Liver (tissue), 9 donors: ENCODE data around the gene PHF21B. TPM values are rescaled to one million over a fixed set of nuclear protein-coding genes. Genes with fewer than 3 reads are reported as not detected.

Experiments used
- DNase-seq: peaks from one replicate; pipeline ENCODE4 v3.0.0-alpha.2; 2017; ENCODE audit warnings: low spot score
- H3K27ac ChIP-seq, 2 donors: one replicate each; pipeline ENCODE4 v1.7.0; 2013; ENCODE audit warnings: inconsistent platforms in 2 of 2, low read length in 2 of 2, control low read depth in 1 of 2, low read depth in 1 of 2, mild to moderate bottlenecking in 1 of 2
- H3K27me3 ChIP-seq, 4 donors: one replicate each; pipeline versions ENCODE4 v1.6.1 to v1.7.0; 2013; ENCODE audit warnings: low read length in 3 of 4, inconsistent platforms in 1 of 4, mild to moderate bottlenecking in 1 of 4, moderate library complexity in 1 of 4; ENCODE audit not compliant: control insufficient read depth in 4 of 4, insufficient read depth in 4 of 4
- H3K36me3 ChIP-seq, 4 donors: one replicate each; pipeline versions ENCODE4 v1.6.1 to v1.7.0; 2013; ENCODE audit warnings: low read length in 3 of 4, mild to moderate bottlenecking in 3 of 4, low read depth in 1 of 4, moderate library complexity in 1 of 4; ENCODE audit not compliant: control insufficient read depth in 4 of 4, insufficient read depth in 3 of 4
- H3K4me1 ChIP-seq, 4 donors: one replicate each; pipeline versions ENCODE4 v1.6.1 to v1.7.0; 2013; ENCODE audit warnings: low read length in 3 of 4, mild to moderate bottlenecking in 3 of 4, moderate library complexity in 1 of 4; ENCODE audit not compliant: control insufficient read depth in 4 of 4, insufficient read depth in 4 of 4
- H3K4me3 ChIP-seq, 3 donors: one replicate each; pipeline versions ENCODE4 v1.6.1 to v1.7.0; 2013; ENCODE audit warnings: low read length in 3 of 3, control low read depth in 1 of 3, low read depth in 1 of 3, mild to moderate bottlenecking in 1 of 3
- H3K9ac ChIP-seq, 2 donors: one replicate each; pipeline ENCODE4 v1.7.0; 2013; ENCODE audit warnings: low read length in 2 of 2, mild to moderate bottlenecking in 2 of 2, moderate library complexity in 2 of 2, control low read depth in 1 of 2, low read depth in 1 of 2
- H3K9me3 ChIP-seq, 4 donors: one replicate each; pipeline versions ENCODE4 v1.6.1 to v1.7.0; 2013; ENCODE audit warnings: low read length in 3 of 4; ENCODE audit not compliant: control insufficient read depth in 4 of 4
- CTCF ChIP-seq: fragments of 150-350 bp; IDR thresholded peaks from 2 replicates; pipeline ENCODE4 v1.5.1; 2017; ENCODE audit warnings: improper control_type of control experiment, low read depth, low read length; ENCODE audit not compliant: missing input control
- EGR1 ChIP-seq, 2 donors: IDR thresholded peaks; 2 replicates each; pipeline ENCODE4 v1.6.1; 2016 to 2018; ENCODE audit warnings: antibody characterized with exemption in 2 of 2, low read depth in 2 of 2
- FOXA1 ChIP-seq: IDR thresholded peaks from 2 replicates; pipeline ENCODE4 v1.6.1; 2016; ENCODE audit warnings: antibody characterized with exemption
- FOXA2 ChIP-seq: IDR thresholded peaks from 2 replicates; pipeline ENCODE4 v1.6.1; 2016; ENCODE audit warnings: antibody characterized with exemption
- GABPA ChIP-seq, 2 donors: IDR thresholded peaks in 1 of 2; conservative IDR thresholded peaks in 1 of 2; 2 replicates each; pipeline ENCODE4 v1.6.1; 2016; ENCODE audit warnings: antibody characterized with exemption in 2 of 2, mild to moderate bottlenecking in 1 of 2, moderate library complexity in 1 of 2
- HNF4A ChIP-seq, 2 donors: conservative IDR thresholded peaks; 2 replicates each; pipeline ENCODE4 v1.6.1; 2016; ENCODE audit warnings: antibody characterized with exemption in 2 of 2, mild to moderate bottlenecking in 2 of 2
- JUND ChIP-seq, 2 donors: IDR thresholded peaks; 2 replicates each; pipeline ENCODE4 v1.6.1; 2016; ENCODE audit warnings: antibody characterized with exemption in 2 of 2
- NR2F2 ChIP-seq: IDR thresholded peaks from 2 replicates; pipeline ENCODE4 v1.6.1; 2016; ENCODE audit warnings: antibody characterized with exemption
- RAD21 ChIP-seq, 2 donors: IDR thresholded peaks; 2 replicates each; pipeline ENCODE4 v1.6.1; 2016; ENCODE audit warnings: antibody characterized with exemption in 2 of 2, mild to moderate bottlenecking in 2 of 2
- REST ChIP-seq: IDR thresholded peaks from 2 replicates; pipeline ENCODE4 v1.6.1; 2016; ENCODE audit warnings: antibody characterized with exemption, mild to moderate bottlenecking
- RXRA ChIP-seq, 2 donors: IDR thresholded peaks; 2 replicates each; pipeline ENCODE4 v1.6.1; 2017 to 2018; ENCODE audit warnings: antibody characterized with exemption in 2 of 2, mild to moderate bottlenecking in 1 of 2
- SP1 ChIP-seq: IDR thresholded peaks from 2 replicates; pipeline ENCODE4 v1.6.1; 2018; ENCODE audit warnings: antibody characterized with exemption, mild to moderate bottlenecking
- YY1 ChIP-seq: IDR thresholded peaks from 2 replicates; pipeline ENCODE4 v1.6.1; 2016; ENCODE audit warnings: antibody characterized with exemption, mild to moderate bottlenecking
- WGBS: extraction: QIAGEN DNeasy Blood & Tissue Kit; methylation state at CpG from one replicate; pipeline ENCODE4 v1.1.7; 2013; 5-methylcytosine and 5-hydroxymethylcytosine counted together
- polyA plus RNA-seq, 2 donors: library from polyadenylated mRNA; stranded (reverse) in 1 of 2; unstranded in 1 of 2; fragments of 200-250 nt in 1 of 2; fragments of >200 nt in 1 of 2; fragmentation: Nextera tagmentation in 1 of 2; extraction: Ambion mirVana in 1 of 2; gene quantifications; one replicate each; pipeline versions ENCODE4 v1.2.1 to v1.2.3, GENCODE V29; 2013 to 2015
- total RNA-seq, 2 donors: library from RNA; depleted of rRNA; stranded (reverse); fragments of >200 nt; gene quantifications; one replicate each; pipeline ENCODE4 v1.2.3, GENCODE V29; 2014
- TF ChIP-seq, protein P1 (sequence below): IDR thresholded peaks from 2 replicates; pipeline ENCODE4 v1.6.1; 2016; ENCODE audit warnings: antibody characterized with exemption
- TF ChIP-seq, protein P2 (sequence below): IDR thresholded peaks from 2 replicates; pipeline ENCODE4 v1.6.1; 2016; ENCODE audit warnings: antibody characterized with exemption
- donor health status: healthy.
- donor health status: healthy.
- donor health status: healthy.
- donor health status: healthy.
- donor health status: healthy.

Gene PHF21B
- total and polyA plus RNA-seq, 4 donors = not detected

DNA sequence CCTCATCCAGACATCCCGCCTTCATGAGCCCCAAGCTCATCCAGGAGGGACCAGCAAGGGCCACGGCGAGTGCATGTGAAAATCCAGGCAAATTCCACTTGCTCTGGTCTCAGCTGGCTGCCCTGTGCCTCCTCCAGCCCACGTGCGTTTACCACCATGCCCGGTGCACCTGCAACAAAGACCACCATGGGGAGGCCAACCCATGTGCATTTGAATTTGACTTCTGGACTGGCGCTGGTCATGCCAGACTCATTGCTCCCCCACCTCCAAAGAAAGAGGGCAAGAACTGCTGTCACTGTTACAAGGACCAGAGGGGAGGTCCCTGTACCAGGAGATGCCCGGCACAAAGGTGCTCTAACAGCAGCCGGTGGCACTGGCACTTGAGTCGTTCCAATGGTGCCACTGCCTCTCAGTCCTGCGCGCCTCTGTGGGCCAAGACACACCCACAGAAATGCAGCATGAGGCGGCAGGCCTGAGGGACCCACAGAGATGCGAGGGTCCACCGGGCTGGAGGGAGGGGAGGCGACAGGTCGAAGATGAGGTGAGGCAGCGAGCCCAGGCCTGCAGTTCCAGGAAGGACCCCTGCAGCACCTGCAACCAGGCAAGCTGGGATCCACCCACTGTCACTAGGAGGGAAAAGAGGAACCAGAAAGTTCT, 80.3 kb downstream of the PHF21B start:
- TF ChIP-seq NR2F2 = no peak
- no peak for TF ChIP-seq REST
- no peak for TF ChIP-seq FOXA2
- Histone ChIP-seq H3K27ac (no peak overlapping the region), H3K36me3 (no peaks in the 10 kb centered on the region), H3K4me1 (no peaks in the 10 kb centered on the region), H3K9me3 (peaks cover 0 to 3% (median 0%) of the 10 kb centered on the region in 4 donors), H3K9ac (no peak overlapping the region), H3K4me3 (no peak overlapping the region), H3K27me3 (peaks cover 0 to 3% (median 0%) of the 10 kb centered on the region in 4 donors)
- 86% methylated on average over 18 of the region's 18 CpGs for WGBS
- no peak for DNase-seq

- Histone ChIP-seq H3K4me3 (no peak overlapping the region), H3K27me3 (no peaks in the 10 kb centered on the region), H3K9me3 (peaks cover 0 to 3% (median 0%) of the 10 kb centered on the region in 4 donors), H3K27ac (no peak overlapping the region), H3K9ac (no peak overlapping the region), H3K36me3 (no peaks in the 10 kb centered on the region), H3K4me1 (no peaks in the 10 kb centered on the region)
- no peak for TF ChIP-seq FOXA2
- no peak for TF ChIP-seq EGR1 (IDR thresholded peaks at IDR 0.05; ENCODE audit: low read depth in 2 of 2)
- TF ChIP-seq RXRA (IDR thresholded peaks at IDR 0.05) = no peak
- TF ChIP-seq YY1 = no peak
- TF ChIP-seq REST = no peak
- TF ChIP-seq, protein P1, sequence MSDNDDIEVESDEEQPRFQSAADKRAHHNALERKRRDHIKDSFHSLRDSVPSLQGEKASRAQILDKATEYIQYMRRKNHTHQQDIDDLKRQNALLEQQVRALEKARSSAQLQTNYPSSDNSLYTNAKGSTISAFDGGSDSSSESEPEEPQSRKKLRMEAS = no peak
- TF ChIP-seq RAD21 (IDR thresholded peaks at IDR 0.05) = no peak
- TF ChIP-seq SP1 = no peak
- TF ChIP-seq NR2F2 = no peak
- TF ChIP-seq CTCF = no peak
- TF ChIP-seq GABPA (IDR thresholded peaks at IDR 0.05 in 1 of 2, conservative IDR thresholded peaks at IDR 0.05 in 1 of 2) = no peak
- TF ChIP-seq HNF4A (conservative IDR thresholded peaks at IDR 0.05) = no peak
- TF ChIP-seq, protein P2, sequence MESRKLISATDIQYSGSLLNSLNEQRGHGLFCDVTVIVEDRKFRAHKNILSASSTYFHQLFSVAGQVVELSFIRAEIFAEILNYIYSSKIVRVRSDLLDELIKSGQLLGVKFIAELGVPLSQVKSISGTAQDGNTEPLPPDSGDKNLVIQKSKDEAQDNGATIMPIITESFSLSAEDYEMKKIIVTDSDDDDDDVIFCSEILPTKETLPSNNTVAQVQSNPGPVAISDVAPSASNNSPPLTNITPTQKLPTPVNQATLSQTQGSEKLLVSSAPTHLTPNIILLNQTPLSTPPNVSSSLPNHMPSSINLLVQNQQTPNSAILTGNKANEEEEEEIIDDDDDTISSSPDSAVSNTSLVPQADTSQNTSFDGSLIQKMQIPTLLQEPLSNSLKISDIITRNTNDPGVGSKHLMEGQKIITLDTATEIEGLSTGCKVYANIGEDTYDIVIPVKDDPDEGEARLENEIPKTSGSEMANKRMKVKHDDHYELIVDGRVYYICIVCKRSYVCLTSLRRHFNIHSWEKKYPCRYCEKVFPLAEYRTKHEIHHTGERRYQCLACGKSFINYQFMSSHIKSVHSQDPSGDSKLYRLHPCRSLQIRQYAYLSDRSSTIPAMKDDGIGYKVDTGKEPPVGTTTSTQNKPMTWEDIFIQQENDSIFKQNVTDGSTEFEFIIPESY = no peak
- no peak for TF ChIP-seq JUND (IDR thresholded peaks at IDR 0.05)
- TF ChIP-seq FOXA1 = no peak
- DNase-seq = no peak
- WGBS = 89% methylated on average over 18 of the region's 18 CpGs
Measured at GRCh38 chr22:44928711-44929358, 81.0 kb downstream of the PHF21B start.
